C4-2B (cell line): ENCODE results near the gene BTRC.

Experiments
- ZFX ChIP-seq: fragments of 450-650 bp; IDR thresholded peaks from 2 replicates; pipeline ENCODE4 v1.6.1; 2017
- TF ChIP-seq, protein P1 (sequence below): fragments of 450-650 bp; conservative IDR thresholded peaks from 2 replicates; pipeline ENCODE4 v1.5.1; 2017; ENCODE audit warnings: mild to moderate bottlenecking

DNA sequence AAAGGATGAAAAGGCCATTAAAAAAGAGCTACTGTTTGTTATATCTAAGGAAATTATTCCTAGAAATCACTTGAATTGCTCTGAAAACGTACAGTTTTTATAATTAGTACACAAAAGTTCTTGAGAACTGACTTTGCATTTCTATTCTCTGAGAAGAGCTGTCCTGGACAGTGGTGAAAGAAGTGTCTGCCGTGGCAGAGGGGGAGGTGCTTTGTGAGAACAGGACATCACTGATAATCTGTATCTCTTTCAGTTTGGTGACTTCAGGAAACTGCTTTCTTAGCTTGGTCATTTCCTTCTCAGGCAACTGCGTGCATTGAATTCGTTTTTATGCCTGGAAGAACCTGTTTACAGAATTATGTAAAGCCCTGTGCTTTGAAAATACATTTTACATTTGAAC is 182.0 kb downstream of the BTRC start:
- TF ChIP-seq, protein P1, sequence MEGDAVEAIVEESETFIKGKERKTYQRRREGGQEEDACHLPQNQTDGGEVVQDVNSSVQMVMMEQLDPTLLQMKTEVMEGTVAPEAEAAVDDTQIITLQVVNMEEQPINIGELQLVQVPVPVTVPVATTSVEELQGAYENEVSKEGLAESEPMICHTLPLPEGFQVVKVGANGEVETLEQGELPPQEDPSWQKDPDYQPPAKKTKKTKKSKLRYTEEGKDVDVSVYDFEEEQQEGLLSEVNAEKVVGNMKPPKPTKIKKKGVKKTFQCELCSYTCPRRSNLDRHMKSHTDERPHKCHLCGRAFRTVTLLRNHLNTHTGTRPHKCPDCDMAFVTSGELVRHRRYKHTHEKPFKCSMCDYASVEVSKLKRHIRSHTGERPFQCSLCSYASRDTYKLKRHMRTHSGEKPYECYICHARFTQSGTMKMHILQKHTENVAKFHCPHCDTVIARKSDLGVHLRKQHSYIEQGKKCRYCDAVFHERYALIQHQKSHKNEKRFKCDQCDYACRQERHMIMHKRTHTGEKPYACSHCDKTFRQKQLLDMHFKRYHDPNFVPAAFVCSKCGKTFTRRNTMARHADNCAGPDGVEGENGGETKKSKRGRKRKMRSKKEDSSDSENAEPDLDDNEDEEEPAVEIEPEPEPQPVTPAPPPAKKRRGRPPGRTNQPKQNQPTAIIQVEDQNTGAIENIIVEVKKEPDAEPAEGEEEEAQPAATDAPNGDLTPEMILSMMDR: no peak
- TF ChIP-seq ZFX: no peak
